Sigmoid colon (tissue), 7 donors: Measurements from ENCODE around the gene NAA15. TPM values are rescaled to one million over a fixed set of nuclear protein-coding genes. Genes with fewer than 3 reads are reported as not detected.

ENCODE experiments used
- DNase-seq: peaks from one replicate; pipeline ENCODE4 v3.0.0-alpha.2; 2019
- H3K27ac ChIP-seq, 4 donors: fragments of 200-600 bp; sonication (generic); one replicate each; pipeline ENCODE4 v1.5.1; 2016 to 2019; ENCODE audit warnings: mild to moderate bottlenecking in 1 of 4
- H3K27me3 ChIP-seq, 3 donors: fragments of 200-600 bp; sonication (generic); one replicate each; pipeline ENCODE4 v1.5.1; 2019; ENCODE audit warnings: mild to moderate bottlenecking in 1 of 3
- H3K36me3 ChIP-seq, 4 donors: fragments of 200-600 bp; sonication (generic); one replicate each; pipeline ENCODE4 v1.5.1; 2016 to 2019
- H3K4me1 ChIP-seq, 4 donors: fragments of 200-600 bp; sonication (generic); one replicate each; pipeline ENCODE4 v1.5.1; 2017 to 2019
- H3K4me3 ChIP-seq, 4 donors: fragments of 200-600 bp; sonication (generic); one replicate each; pipeline ENCODE4 v1.5.1; 2017 to 2019; ENCODE audit warnings: mild to moderate bottlenecking in 2 of 4, moderate library complexity in 1 of 4
- H3K9me3 ChIP-seq, 4 donors: fragments of 200-600 bp in 3 of 4; sonication (generic) in 3 of 4; one replicate each; pipeline versions ENCODE4 v1.5.1 to v1.6.1; 2013 to 2019
- EP300 ChIP-seq, 4 donors: sonication (generic); formaldehyde crosslinking; IDR thresholded peaks; one replicate each; pipeline ENCODE4 v1.6.1; 2017; ENCODE audit warnings: antibody characterized with exemption in 4 of 4
- POLR2A ChIP-seq, 2 donors: fragments of 450-650 bp; IDR thresholded peaks; one replicate each; pipeline ENCODE4 v1.6.1; 2016; ENCODE audit warnings: antibody characterized with exemption in 2 of 2, mild to moderate bottlenecking in 2 of 2, moderate library complexity in 2 of 2
- POLR2AphosphoS5 ChIP-seq, 4 donors: sonication (generic); formaldehyde crosslinking; IDR thresholded peaks; one replicate each; pipeline ENCODE4 v1.6.1; 2017; ENCODE audit warnings: antibody characterized with exemption in 4 of 4
- whole genome bisulfite sequencing, 2 donors: extraction: QIAGEN DNeasy Blood & Tissue Kit; methylation state at CpG; one replicate each; pipeline ENCODE4 v1.1.7; 2013; 5-methylcytosine and 5-hydroxymethylcytosine counted together
- intact Hi-C: fragments of 100-400 bp; cut with DNase I; formaldehyde crosslinking; loops from one replicate; pipeline ENCODE4 v1.15.1; 2023
- polyA plus RNA-seq, 3 donors: library from polyadenylated mRNA; stranded (reverse); fragments of 200-250 nt; gene quantifications; one replicate each; pipeline ENCODE4 v1.2.3, GENCODE V29; 2013
- total RNA-seq, 4 donors: library from RNA; depleted of rRNA; stranded (reverse); fragments of >200 nt; gene quantifications; one replicate each; pipeline ENCODE4 v1.1.0, GENCODE V29; 2016
- TF ChIP-seq, protein P1 (sequence below), 4 experiments: fragments of 450-650 bp in 3 of 4; fragments of 200-600 bp in 1 of 4; IDR thresholded peaks; one replicate each; pipeline ENCODE4 v1.5.1; 2016 to 2019; ENCODE audit warnings: antibody characterized with exemption in 4 of 4, mild to moderate bottlenecking in 3 of 4, moderate library complexity in 2 of 4
- donor health status: healthy with polysubstance abuse.
- donor health status: Bipolar disorder and iron deficiency.
- donor health status: healthy.

Gene NAA15
- total and polyA plus RNA-seq, 7 donors: 5.4 to 40.3 (median 21.6) TPM

DNA sequence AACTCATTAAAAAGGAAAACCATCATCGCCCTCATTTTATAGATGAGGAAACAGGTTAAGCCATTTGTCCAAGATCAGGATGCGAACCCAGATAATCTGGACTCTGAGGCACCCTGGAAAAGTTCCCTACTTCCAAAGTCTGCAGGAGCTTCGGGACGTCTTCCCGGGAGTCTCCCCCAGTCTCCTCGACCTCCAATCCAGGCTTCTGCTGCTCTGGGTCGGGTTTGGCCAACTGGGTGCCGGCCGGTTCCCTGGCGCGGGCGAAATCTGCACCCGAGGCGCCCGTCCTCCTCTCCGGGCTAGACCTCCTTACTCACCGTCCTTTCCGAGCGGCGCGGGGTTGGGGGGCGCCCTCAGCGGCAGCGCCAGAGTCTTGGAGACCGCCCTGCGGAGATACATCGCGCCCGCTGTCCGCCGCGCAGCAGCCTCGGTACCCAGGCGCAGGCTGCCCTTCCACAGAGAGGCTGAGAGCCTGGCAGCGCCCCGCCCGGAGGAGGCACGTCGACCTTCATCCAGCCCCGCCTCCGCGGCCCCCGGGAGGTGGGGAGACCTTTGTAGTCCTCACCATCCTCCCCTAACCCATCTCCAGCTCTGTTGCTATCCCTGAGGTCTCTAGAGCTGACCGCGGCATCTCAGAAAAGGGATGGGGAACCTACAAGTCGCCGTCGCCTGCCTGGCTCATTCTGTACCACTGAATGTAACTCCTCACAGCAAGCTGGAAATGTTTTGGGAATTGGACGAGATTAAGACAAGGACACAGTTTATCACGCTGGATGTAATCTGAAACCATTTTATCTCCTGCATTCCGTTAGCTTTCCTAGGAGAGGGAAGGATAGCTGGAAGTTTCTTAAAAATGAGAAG is 21.3 kb upstream of the NAA15 start, which contains the start of gene MGARP:
Gene MGARP (minus strand): TSS at position 466 of the 861 bp plus-strand sequence. CDS start 67 bp downstream, at position 399.
- TF ChIP-seq, protein P1, sequence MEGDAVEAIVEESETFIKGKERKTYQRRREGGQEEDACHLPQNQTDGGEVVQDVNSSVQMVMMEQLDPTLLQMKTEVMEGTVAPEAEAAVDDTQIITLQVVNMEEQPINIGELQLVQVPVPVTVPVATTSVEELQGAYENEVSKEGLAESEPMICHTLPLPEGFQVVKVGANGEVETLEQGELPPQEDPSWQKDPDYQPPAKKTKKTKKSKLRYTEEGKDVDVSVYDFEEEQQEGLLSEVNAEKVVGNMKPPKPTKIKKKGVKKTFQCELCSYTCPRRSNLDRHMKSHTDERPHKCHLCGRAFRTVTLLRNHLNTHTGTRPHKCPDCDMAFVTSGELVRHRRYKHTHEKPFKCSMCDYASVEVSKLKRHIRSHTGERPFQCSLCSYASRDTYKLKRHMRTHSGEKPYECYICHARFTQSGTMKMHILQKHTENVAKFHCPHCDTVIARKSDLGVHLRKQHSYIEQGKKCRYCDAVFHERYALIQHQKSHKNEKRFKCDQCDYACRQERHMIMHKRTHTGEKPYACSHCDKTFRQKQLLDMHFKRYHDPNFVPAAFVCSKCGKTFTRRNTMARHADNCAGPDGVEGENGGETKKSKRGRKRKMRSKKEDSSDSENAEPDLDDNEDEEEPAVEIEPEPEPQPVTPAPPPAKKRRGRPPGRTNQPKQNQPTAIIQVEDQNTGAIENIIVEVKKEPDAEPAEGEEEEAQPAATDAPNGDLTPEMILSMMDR (IDR thresholded peaks at IDR 0.05): no peak
- TF ChIP-seq POLR2AphosphoS5 (IDR thresholded peaks at IDR 0.05) (no peak), EP300 (IDR thresholded peaks at IDR 0.05) (no peak), POLR2A (IDR thresholded peaks at IDR 0.05) (no peak)
- H3K4me1 ChIP-seq: peaks cover 0 to 12% (median 0%) of the 10 kb centered on the region in 4 donors
- H3K4me3 ChIP-seq: peak within 1 kb of the TSS; percentile 29 to 56 (median 46)
- intact Hi-C loops: no loop called here
- H3K27ac ChIP-seq: peak within 1 kb of the TSS in 1 of 4 donors; percentile 19
- no peaks in the 10 kb centered on the region for H3K9me3 ChIP-seq
- peaks cover 0 to 12% (median 0%) of the 10 kb centered on the region in 3 donors for H3K27me3 ChIP-seq
- no peaks in the 10 kb centered on the region for H3K36me3 ChIP-seq
- no peak for DNase-seq
- 7 to 8% methylated on average over 51 of the region's 51 CpGs for WGBS, 2 donors

DNA sequence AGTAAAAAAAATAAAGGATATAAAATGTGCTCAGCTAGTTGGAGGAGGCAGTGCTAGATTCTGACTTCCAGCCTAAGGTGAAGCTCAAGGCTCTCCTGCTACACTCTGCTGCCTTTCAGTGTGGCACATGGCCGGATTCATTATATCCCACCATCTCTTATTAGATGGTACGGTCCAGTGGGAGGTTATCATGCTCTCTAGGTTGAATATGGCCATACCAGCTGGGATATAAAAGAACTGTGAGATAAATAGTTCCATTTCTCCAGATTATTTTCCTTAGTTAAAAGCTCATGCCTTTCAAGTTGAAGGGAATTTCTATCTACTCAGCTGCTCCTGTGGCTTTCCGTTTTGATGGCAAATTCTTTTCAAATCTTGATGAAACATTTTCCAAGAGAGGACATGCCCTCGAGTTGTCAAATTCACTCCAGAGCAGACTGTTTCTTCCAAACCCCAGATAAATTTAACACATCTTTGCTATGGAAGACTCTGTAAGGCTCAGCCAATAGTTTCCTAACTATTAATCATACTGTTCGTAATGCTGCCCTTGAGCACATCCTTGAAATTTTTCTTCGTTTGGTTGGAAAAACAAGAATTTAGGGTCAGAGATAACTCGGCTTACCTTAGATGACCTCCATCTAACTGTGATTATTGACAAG is 19.1 kb upstream of the NAA15 start:
- Histone ChIP-seq H3K36me3 (peaks cover 0 to 4% (median 0%) of the 10 kb centered on the region in 4 donors), H3K27me3 (peaks cover 0 to 8% (median 0%) of the 10 kb centered on the region in 3 donors), H3K4me1 (peaks cover 0 to 12% (median 0%) of the 10 kb centered on the region in 4 donors), H3K4me3 (no peak overlapping the region), H3K9me3 (no peaks in the 10 kb centered on the region), H3K27ac (no peak overlapping the region)
- DNase-seq: no peak
- no peak for TF ChIP-seq EP300 (IDR thresholded peaks at IDR 0.05)
- TF ChIP-seq POLR2A (IDR thresholded peaks at IDR 0.05): no peak
- no peak for TF ChIP-seq POLR2AphosphoS5 (IDR thresholded peaks at IDR 0.05)
- TF ChIP-seq, protein P1 (IDR thresholded peaks at IDR 0.05): no peak
- intact Hi-C loops: no loop called here
- WGBS, 2 donors: 88 to 89% methylated on average over 7 of the region's 7 CpGs

DNA sequence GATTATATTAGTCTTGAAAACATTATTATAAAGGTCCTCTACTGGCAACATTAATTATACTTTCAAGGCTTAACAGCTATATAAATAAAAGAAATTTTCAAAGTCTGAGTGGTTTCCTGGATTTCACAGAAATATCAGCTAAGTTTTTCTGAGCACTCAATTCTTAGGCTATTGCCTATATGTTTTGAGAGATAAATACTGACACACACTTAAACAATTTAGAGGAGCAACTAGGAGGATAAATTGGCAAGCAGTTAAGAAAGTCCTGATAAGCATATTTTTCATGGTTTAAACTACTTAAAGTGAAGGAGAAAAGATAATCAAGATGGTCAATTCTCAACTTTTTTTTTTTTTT is 18.6 kb upstream of the NAA15 start:
- no peak overlapping the region for H3K4me3 ChIP-seq
- no peaks in the 10 kb centered on the region for H3K9me3 ChIP-seq
- H3K27ac ChIP-seq: no peak overlapping the region
- peaks cover 0 to 12% (median 0%) of the 10 kb centered on the region in 4 donors for H3K4me1 ChIP-seq
- peaks cover 0 to 7% (median 0%) of the 10 kb centered on the region in 3 donors for H3K27me3 ChIP-seq
- no peak for DNase-seq
- TF ChIP-seq POLR2AphosphoS5 (IDR thresholded peaks at IDR 0.05): no peak
- intact Hi-C loops: no loop called here
- H3K36me3 ChIP-seq: peaks cover 0 to 9% (median 0%) of the 10 kb centered on the region in 4 donors

DNA sequence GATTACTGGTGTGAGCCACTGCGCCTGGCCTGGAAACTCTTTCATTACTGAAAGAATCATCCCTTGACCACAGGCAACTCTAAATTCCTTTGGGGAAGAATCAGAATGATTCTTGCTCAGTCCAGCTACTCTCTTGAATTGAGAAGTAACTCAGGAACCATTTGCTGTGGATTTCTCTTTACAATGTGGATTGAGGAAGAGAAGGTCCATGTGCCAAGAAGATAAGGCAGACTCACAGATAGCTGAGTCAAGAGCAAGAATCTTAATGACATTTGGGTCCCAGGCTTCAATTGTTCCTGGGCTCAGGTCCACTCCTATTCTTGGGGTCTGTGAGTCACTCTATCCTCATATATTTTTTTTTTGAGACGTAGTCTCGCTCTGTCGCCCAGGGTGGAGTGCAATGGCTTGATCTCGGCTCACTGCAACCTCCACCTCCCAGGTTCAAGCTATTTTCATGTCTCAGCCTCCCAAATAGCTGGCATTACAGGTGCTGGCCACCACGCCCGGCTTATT is 15.1 kb upstream of the NAA15 start:
- no peak overlapping the region for H3K4me3 ChIP-seq
- H3K27me3 ChIP-seq: no peaks in the 10 kb centered on the region
- intact Hi-C loops: no loop called here
- H3K4me1 ChIP-seq: no peaks in the 10 kb centered on the region
- DNase-seq: no peak
- no peaks in the 10 kb centered on the region for H3K9me3 ChIP-seq
- no peak overlapping the region for H3K27ac ChIP-seq
- 96 to 98% methylated on average over 7 of the region's 7 CpGs for WGBS, 2 donors
- peaks cover under 1 to 42% (median 8%) of the 10 kb centered on the region in 4 donors for H3K36me3 ChIP-seq
- TF ChIP-seq, protein P1 (IDR thresholded peaks at IDR 0.05): no peak
- no peak for TF ChIP-seq EP300 (IDR thresholded peaks at IDR 0.05)
- no peak for TF ChIP-seq POLR2A (IDR thresholded peaks at IDR 0.05)
- TF ChIP-seq POLR2AphosphoS5 (IDR thresholded peaks at IDR 0.05): no peak
